Putamen (tissue), 1 donor: ENCODE results near the gene NUAK2.
A peak's percentile ranks its signal among the peaks of the same experiment; 100 is the strongest.
"Not testable (repeated sequence)": the region's sequence is repeated elsewhere in the genome, so short reads cannot be mapped to it uniquely, and the experiment has no call there.

ENCODE experiments used
- DNase-seq: peaks from one replicate; pipeline ENCODE4 v3.0.0-alpha.2; 2016; ENCODE audit warnings: low spot score

NUAK2 gene

GRCh38 chr1:205321162-205321958 is at the start of gene NUAK2:
Gene NUAK2 (minus strand): TSS chr1:205321745. CDS start chr1:205321628, 117 bp downstream.
- DNase-seq, result peak; percentile 88

GRCh38 chr1:205370780-205371179 is 49.2 kb upstream of the NUAK2 start:
- DNase-seq, result no peak

- peak; percentile 58 for DNase-seq
Measured at GRCh38 chr1:205369701-205370123, 48.2 kb upstream of the NUAK2 start.

- no peak for DNase-seq
Measured at GRCh38 chr1:205368478-205368877, 46.9 kb upstream of the NUAK2 start.

- DNase-seq, result no peak
Measured at GRCh38 chr1:205365945-205366463, 44.5 kb upstream of the NUAK2 start.

- not testable (repeated sequence) for DNase-seq
Measured at GRCh38 chr1:205365086-205365485, 43.5 kb upstream of the NUAK2 start.

GRCh38 chr1:205360891-205361290 is 39.3 kb upstream of the NUAK2 start:
- DNase-seq, result no peak

GRCh38 chr1:205359771-205360565 is 38.4 kb upstream of the NUAK2 start:
- DNase-seq, result peak; percentile 48

- no peak for DNase-seq
Measured at GRCh38 chr1:205358579-205358978, 37.0 kb upstream of the NUAK2 start.

GRCh38 chr1:205357567-205357966 is 36.0 kb upstream of the NUAK2 start:
- no peak for DNase-seq

GRCh38 chr1:205356440-205357139 is 35.0 kb upstream of the NUAK2 start, which contains the start of gene KLHDC8A:
Gene KLHDC8A (minus strand): TSS chr1:205356922. CDS start chr1:205343604, 13,318 bp downstream.
- no peak for DNase-seq

- DNase-seq, result no peak
Measured at GRCh38 chr1:205355075-205355453, 33.5 kb upstream of the NUAK2 start.

GRCh38 chr1:205354259-205355074 is 32.9 kb upstream of the NUAK2 start:
- DNase-seq, result peak; percentile 74

- DNase-seq, result no peak
Measured at GRCh38 chr1:205353612-205354011, 32.1 kb upstream of the NUAK2 start.

- no peak for DNase-seq
Measured at GRCh38 chr1:205353191-205353590, 31.6 kb upstream of the NUAK2 start.

- DNase-seq, result no peak
Measured at GRCh38 chr1:205351984-205352713, 30.6 kb upstream of the NUAK2 start.

GRCh38 chr1:205350691-205351141 is 29.2 kb upstream of the NUAK2 start:
- no peak for DNase-seq

- no peak for DNase-seq
Measured at GRCh38 chr1:205350124-205350523, 28.6 kb upstream of the NUAK2 start.

- DNase-seq, result no peak
Measured at GRCh38 chr1:205348554-205349487, 27.3 kb upstream of the NUAK2 start.
